ENCODE results near the gene CFAP251.

DNA sequence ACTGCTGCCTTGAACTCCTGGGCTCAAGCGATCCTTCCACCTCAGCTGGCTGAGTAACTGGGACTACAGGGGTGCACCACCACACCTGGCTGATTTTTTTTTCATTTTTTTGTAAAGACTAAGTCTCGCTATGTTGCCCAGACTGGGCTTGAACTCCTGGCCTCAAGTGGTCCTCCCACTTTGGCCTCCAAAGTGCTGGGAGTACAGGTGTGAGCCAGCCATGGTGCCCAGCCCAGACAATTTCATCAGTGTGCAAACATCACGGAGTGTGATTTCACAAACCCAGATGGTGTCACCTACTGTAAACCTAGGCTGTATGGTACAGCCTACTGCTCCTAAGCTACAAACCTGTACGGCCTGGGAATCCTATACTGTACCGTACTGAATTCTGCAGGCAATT lies 96.4 kb downstream of the CFAP251 start:
- no peak for TF ChIP-seq YY1 (IDR thresholded peaks at IDR 0.05; ENCODE audit: low read depth)
- TF ChIP-seq, protein P1, sequence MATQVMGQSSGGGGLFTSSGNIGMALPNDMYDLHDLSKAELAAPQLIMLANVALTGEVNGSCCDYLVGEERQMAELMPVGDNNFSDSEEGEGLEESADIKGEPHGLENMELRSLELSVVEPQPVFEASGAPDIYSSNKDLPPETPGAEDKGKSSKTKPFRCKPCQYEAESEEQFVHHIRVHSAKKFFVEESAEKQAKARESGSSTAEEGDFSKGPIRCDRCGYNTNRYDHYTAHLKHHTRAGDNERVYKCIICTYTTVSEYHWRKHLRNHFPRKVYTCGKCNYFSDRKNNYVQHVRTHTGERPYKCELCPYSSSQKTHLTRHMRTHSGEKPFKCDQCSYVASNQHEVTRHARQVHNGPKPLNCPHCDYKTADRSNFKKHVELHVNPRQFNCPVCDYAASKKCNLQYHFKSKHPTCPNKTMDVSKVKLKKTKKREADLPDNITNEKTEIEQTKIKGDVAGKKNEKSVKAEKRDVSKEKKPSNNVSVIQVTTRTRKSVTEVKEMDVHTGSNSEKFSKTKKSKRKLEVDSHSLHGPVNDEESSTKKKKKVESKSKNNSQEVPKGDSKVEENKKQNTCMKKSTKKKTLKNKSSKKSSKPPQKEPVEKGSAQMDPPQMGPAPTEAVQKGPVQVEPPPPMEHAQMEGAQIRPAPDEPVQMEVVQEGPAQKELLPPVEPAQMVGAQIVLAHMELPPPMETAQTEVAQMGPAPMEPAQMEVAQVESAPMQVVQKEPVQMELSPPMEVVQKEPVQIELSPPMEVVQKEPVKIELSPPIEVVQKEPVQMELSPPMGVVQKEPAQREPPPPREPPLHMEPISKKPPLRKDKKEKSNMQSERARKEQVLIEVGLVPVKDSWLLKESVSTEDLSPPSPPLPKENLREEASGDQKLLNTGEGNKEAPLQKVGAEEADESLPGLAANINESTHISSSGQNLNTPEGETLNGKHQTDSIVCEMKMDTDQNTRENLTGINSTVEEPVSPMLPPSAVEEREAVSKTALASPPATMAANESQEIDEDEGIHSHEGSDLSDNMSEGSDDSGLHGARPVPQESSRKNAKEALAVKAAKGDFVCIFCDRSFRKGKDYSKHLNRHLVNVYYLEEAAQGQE (IDR thresholded peaks at IDR 0.05; ENCODE audit: low read depth): no peak
- TF ChIP-seq CEBPB (IDR thresholded peaks at IDR 0.05): no peak
- TF ChIP-seq, protein P2, sequence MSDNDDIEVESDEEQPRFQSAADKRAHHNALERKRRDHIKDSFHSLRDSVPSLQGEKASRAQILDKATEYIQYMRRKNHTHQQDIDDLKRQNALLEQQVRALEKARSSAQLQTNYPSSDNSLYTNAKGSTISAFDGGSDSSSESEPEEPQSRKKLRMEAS (IDR thresholded peaks at IDR 0.05): no peak
- no peak for TF ChIP-seq TAF1 (IDR thresholded peaks at IDR 0.05; ENCODE audit: low read depth)
- no peak for TF ChIP-seq TEAD4 (IDR thresholded peaks at IDR 0.05)
- TF ChIP-seq CREB1 (IDR thresholded peaks at IDR 0.05; ENCODE audit: low read depth): no peak
- no peak for TF ChIP-seq RAD21 (IDR thresholded peaks at IDR 0.05; ENCODE audit: low read depth)
- no peak for TF ChIP-seq EP300 (IDR thresholded peaks at IDR 0.05; ENCODE audit: borderline replicate concordance)

Data from Ishikawa (cell line).